Ishikawa (cell line): ENCODE measurements around the gene CERS3.

Source experiments
- CEBPB ChIP-seq: IDR thresholded peaks from 2 replicates; pipeline ENCODE4 v1.6.1; 2012
- CREB1 ChIP-seq: IDR thresholded peaks from 2 replicates; pipeline ENCODE4 v1.6.1; 2012; ENCODE audit warnings: low read depth
- EGR1 ChIP-seq: IDR thresholded peaks from 2 replicates; pipeline ENCODE4 v1.6.1; 2012
- EP300 ChIP-seq: IDR thresholded peaks from 2 replicates; pipeline ENCODE4 v1.6.1; 2012; ENCODE audit warnings: borderline replicate concordance
- FOXM1 ChIP-seq: IDR thresholded peaks from 2 replicates; pipeline ENCODE4 v1.6.1; 2012; ENCODE audit warnings: low read depth, borderline replicate concordance
- MAX ChIP-seq: IDR thresholded peaks from 2 replicates; pipeline ENCODE4 v1.6.1; 2012
- NFIC ChIP-seq: IDR thresholded peaks from 2 replicates; pipeline ENCODE4 v1.6.1; 2012
- RAD21 ChIP-seq: IDR thresholded peaks from 2 replicates; pipeline ENCODE4 v1.6.1; 2012; ENCODE audit warnings: low read depth
- REST ChIP-seq: IDR thresholded peaks from 2 replicates; pipeline ENCODE4 v1.6.1; 2012; ENCODE audit warnings: low read depth, mild to moderate bottlenecking
- TAF1 ChIP-seq: IDR thresholded peaks from 2 replicates; pipeline ENCODE4 v1.6.1; 2012; ENCODE audit warnings: low read depth, mild to moderate bottlenecking
- TEAD4 ChIP-seq: IDR thresholded peaks from 2 replicates; pipeline ENCODE4 v1.6.1; 2012
- USF1 ChIP-seq: IDR thresholded peaks from 2 replicates; pipeline ENCODE4 v1.6.1; 2012
- YY1 ChIP-seq: IDR thresholded peaks from 2 replicates; pipeline ENCODE4 v1.6.1; 2012; ENCODE audit warnings: low read depth

GRCh38 chr15:100472736-100473135 lies 56.0 kb downstream of the CERS3 start:
- TF ChIP-seq CREB1 (no peak), TEAD4 (no peak), TAF1 (no peak), MAX (no peak), EGR1 (no peak), EP300 (no peak), YY1 (no peak), FOXM1 (no peak), NFIC (no peak), RAD21 (no peak), CEBPB (no peak), REST (no peak), USF1 (no peak)
